Fibroblast of lung (primary cell): ENCODE measurements around the gene PRDM11.

Experiments
- EZH2 ChIP-seq: IDR thresholded peaks from 2 replicates; pipeline ENCODE4 v1.5.1; 2012; ENCODE audit warnings: low read length, control low read depth, mild to moderate bottlenecking; ENCODE audit errors: missing control alignments
- TF ChIP-seq, protein P1 (sequence below), 2 donors: IDR thresholded peaks in 1 of 2; conservative IDR thresholded peaks in 1 of 2; 1 replicate in 1 of 2; 2 replicates in 1 of 2; pipeline ENCODE4 v1.5.1; 2011 to 2012; ENCODE audit warnings: low read length in 2 of 2, control low read depth in 1 of 2, inconsistent platforms in 1 of 2, low read depth in 1 of 2, mild to moderate bottlenecking in 1 of 2

DNA sequence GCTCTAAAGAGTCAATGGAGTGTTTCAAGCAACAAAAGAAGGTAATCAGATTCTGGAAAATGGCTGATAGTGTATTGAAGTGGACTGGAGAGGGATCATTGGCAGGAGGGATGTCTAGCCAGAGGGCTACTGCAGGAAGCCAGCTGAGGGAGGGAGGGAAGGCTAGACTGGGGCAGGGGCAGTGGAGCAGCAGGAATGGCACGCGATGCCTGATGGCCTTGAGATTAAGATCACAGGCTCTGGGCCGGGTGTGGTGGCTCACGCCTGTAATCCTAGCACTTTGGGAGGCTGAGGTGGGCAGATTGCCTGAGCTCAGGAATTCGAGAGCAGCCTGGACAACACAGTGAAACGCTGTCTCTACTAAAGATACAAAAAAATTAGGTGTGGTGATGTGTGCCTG lies 47.5 kb upstream of the PRDM11 start:
- TF ChIP-seq, protein P1, sequence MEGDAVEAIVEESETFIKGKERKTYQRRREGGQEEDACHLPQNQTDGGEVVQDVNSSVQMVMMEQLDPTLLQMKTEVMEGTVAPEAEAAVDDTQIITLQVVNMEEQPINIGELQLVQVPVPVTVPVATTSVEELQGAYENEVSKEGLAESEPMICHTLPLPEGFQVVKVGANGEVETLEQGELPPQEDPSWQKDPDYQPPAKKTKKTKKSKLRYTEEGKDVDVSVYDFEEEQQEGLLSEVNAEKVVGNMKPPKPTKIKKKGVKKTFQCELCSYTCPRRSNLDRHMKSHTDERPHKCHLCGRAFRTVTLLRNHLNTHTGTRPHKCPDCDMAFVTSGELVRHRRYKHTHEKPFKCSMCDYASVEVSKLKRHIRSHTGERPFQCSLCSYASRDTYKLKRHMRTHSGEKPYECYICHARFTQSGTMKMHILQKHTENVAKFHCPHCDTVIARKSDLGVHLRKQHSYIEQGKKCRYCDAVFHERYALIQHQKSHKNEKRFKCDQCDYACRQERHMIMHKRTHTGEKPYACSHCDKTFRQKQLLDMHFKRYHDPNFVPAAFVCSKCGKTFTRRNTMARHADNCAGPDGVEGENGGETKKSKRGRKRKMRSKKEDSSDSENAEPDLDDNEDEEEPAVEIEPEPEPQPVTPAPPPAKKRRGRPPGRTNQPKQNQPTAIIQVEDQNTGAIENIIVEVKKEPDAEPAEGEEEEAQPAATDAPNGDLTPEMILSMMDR (conservative IDR thresholded peaks at IDR 0.05 in 1 of 2, IDR thresholded peaks at IDR 0.05 in 1 of 2; ENCODE audit: low read depth in 1 of 2, low read length in 2 of 2), result no peak
- TF ChIP-seq EZH2, result no peak
